Erythroblast (primary cell): ENCODE measurements around the gene BBC3.

ENCODE experiments used
- GATA1 ChIP-seq: IDR thresholded peaks from 2 replicates; pipeline ENCODE4 v1.6.1; 2011; ENCODE audit warnings: low read depth, mild to moderate bottlenecking, control low read depth, low read length, moderate library complexity
- POLR2A ChIP-seq: IDR thresholded peaks from 2 replicates; pipeline ENCODE4 v1.6.1; 2011; ENCODE audit warnings: mild to moderate bottlenecking, low read length

- no peak for TF ChIP-seq POLR2A
- no peak for TF ChIP-seq GATA1
These were observed 1.6 kb upstream of the BBC3 start for GRCh38 chr19:47232422-47233211.
